ENCODE results near the gene ATP10D. TPM values are rescaled to one million over a fixed set of nuclear protein-coding genes. Genes with fewer than 3 reads are reported as not detected.

Gene ATP10D
- total RNA-seq, 6 experiments from 2014 or later: 50.6 to 73.8 (median 55.4) TPM

- H3K4me1 Mint-ChIP-seq (ENCODE audit: low read depth): peaks cover 24% of the 10 kb centered on the region
- H3K9me3 Mint-ChIP-seq: no peaks in the 10 kb centered on the region
- H3K27me3 Mint-ChIP-seq (ENCODE audit: insufficient read depth): no peaks in the 10 kb centered on the region
- H3K36me3 Mint-ChIP-seq (ENCODE audit: low read depth): no peaks in the 10 kb centered on the region
- DNase-seq: peak; percentile 36
- H3K27ac Mint-ChIP-seq: peak overlapping the region; percentile 68
- no peak for TF ChIP-seq CTCF (IDR thresholded peaks at IDR 0.05)
- peak overlapping the region; percentile 58 for H3K4me3 Mint-ChIP-seq
Measured at GRCh38 chr4:47612116-47613023, 127.3 kb downstream of the ATP10D start.

- Mint-ChIP-seq H3K4me1 (ENCODE audit: low read depth) (peaks cover 24% of the 10 kb centered on the region), H3K27ac (no peak overlapping the region), H3K4me3 (no peak overlapping the region), H3K9me3 (no peaks in the 10 kb centered on the region), H3K27me3 (ENCODE audit: insufficient read depth) (no peaks in the 10 kb centered on the region), H3K36me3 (ENCODE audit: low read depth) (no peaks in the 10 kb centered on the region)
- no peak for TF ChIP-seq CTCF (IDR thresholded peaks at IDR 0.05)
- peak; percentile 12 for DNase-seq
Measured at GRCh38 chr4:47615385-47615784, 130.3 kb downstream of the ATP10D start.

- H3K27me3 Mint-ChIP-seq (ENCODE audit: insufficient read depth): no peaks in the 10 kb centered on the region
- no peak for TF ChIP-seq CTCF (IDR thresholded peaks at IDR 0.05)
- peaks cover 2% of the 10 kb centered on the region; the same call in 1 of the 2 replicates for H3K36me3 Mint-ChIP-seq (ENCODE audit: low read depth)
- peaks cover 6% of the 10 kb centered on the region for H3K4me1 Mint-ChIP-seq (ENCODE audit: low read depth)
- no peak overlapping the region for H3K27ac Mint-ChIP-seq
- H3K9me3 Mint-ChIP-seq: no peaks in the 10 kb centered on the region
- no peak overlapping the region for H3K4me3 Mint-ChIP-seq
- no peak for DNase-seq
Measured at GRCh38 chr4:47617607-47618006, 132.5 kb downstream of the ATP10D start.

GRCh38 chr4:47619691-47620090, 134.6 kb downstream of the ATP10D start:
- H3K9me3 Mint-ChIP-seq: no peaks in the 10 kb centered on the region
- H3K4me3 Mint-ChIP-seq: no peak overlapping the region
- no peak for DNase-seq
- no peak for TF ChIP-seq CTCF (IDR thresholded peaks at IDR 0.05)
- H3K36me3 Mint-ChIP-seq (ENCODE audit: low read depth): peaks cover 8% of the 10 kb centered on the region; the same call in 1 of the 2 replicates
- H3K4me1 Mint-ChIP-seq (ENCODE audit: low read depth): peaks cover 16% of the 10 kb centered on the region
- H3K27me3 Mint-ChIP-seq (ENCODE audit: insufficient read depth): no peaks in the 10 kb centered on the region
- H3K27ac Mint-ChIP-seq: no peak overlapping the region

- H3K4me3 Mint-ChIP-seq: no peak overlapping the region
- no peak for TF ChIP-seq CTCF (IDR thresholded peaks at IDR 0.05)
- no peak overlapping the region for H3K27ac Mint-ChIP-seq
- peaks cover 17% of the 10 kb centered on the region for H3K4me1 Mint-ChIP-seq (ENCODE audit: low read depth)
- no peaks in the 10 kb centered on the region for H3K27me3 Mint-ChIP-seq (ENCODE audit: insufficient read depth)
- peaks cover 8% of the 10 kb centered on the region; the same call in 1 of the 2 replicates for H3K36me3 Mint-ChIP-seq (ENCODE audit: low read depth)
- DNase-seq: no peak
- H3K9me3 Mint-ChIP-seq: no peaks in the 10 kb centered on the region
Measured at GRCh38 chr4:47621181-47621580, 136.1 kb downstream of the ATP10D start.

All from HFFc6 (cell line).